Suprapubic skin (tissue), 4 donors: ENCODE results near the gene LMAN1L.

ENCODE experiments used
- EP300 ChIP-seq: sonication (generic); formaldehyde crosslinking; IDR thresholded peaks from one replicate; pipeline ENCODE4 v1.6.1; 2017; ENCODE audit warnings: antibody characterized with exemption
- POLR2A ChIP-seq, 2 donors: fragments of 450-650 bp; IDR thresholded peaks; one replicate each; pipeline ENCODE4 v1.6.1; 2017; ENCODE audit warnings: antibody characterized with exemption in 2 of 2, mild to moderate bottlenecking in 2 of 2, moderate library complexity in 2 of 2
- POLR2AphosphoS5 ChIP-seq, 3 donors: sonication (generic); formaldehyde crosslinking; IDR thresholded peaks; one replicate each; pipeline ENCODE4 v1.6.1; 2017; ENCODE audit warnings: antibody characterized with exemption in 3 of 3
- TF ChIP-seq, protein P1 (sequence below), 2 donors: fragments of 200-600 bp in 1 of 2; fragments of 450-650 bp in 1 of 2; sonication (generic) in 1 of 2; IDR thresholded peaks; one replicate each; pipeline ENCODE4 v1.5.1; 2016 to 2019; ENCODE audit warnings: antibody characterized with exemption in 2 of 2, mild to moderate bottlenecking in 1 of 2, moderate library complexity in 1 of 2

DNA sequence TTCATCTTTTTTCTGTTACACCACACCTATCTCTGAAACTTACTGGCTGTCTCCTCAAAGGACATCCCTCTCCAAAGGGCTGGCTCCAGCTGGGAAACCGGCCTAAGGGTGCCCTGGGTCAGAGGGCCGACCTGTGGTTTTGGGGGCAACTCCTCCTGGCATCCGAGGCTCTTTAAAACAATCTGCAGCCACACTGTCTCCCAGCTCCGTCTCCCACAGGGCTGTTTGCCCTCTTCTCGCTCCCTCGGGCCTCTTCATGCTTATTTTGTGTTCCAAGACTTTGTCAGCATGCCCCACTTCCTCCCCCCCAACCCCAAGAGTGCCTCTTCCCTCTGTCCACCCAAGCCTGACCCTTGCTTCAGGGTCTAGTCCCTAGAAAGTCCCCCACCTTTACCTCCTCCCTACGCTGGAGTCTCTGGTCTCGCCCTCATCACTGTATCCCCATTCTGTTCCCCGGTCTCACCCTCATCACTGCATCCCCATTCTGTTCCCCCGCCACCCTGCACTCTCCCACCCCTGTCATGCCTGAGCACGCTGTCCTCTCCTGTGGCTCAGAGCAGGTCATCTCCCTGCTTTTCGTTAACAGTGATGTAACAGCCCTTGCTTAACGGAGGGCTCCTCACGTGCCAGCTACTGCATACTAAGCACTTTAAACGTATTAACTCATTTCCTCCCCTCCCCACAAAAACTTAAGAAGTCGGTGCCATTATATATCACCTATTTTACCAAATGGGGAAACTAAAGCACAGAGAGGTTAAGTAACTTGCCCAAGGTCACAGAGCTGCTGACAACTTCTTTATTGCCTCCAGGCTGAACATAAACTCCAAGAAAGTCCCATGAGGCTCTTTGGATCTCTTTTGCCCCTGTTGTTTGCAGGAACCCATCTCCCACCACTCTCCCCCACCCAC, 31.9 kb upstream of the LMAN1L start:
- TF ChIP-seq EP300 (no peak), POLR2AphosphoS5 (IDR thresholded peaks at IDR 0.05) (no peak), POLR2A (IDR thresholded peaks at IDR 0.05) (no peak)
- TF ChIP-seq, protein P1, sequence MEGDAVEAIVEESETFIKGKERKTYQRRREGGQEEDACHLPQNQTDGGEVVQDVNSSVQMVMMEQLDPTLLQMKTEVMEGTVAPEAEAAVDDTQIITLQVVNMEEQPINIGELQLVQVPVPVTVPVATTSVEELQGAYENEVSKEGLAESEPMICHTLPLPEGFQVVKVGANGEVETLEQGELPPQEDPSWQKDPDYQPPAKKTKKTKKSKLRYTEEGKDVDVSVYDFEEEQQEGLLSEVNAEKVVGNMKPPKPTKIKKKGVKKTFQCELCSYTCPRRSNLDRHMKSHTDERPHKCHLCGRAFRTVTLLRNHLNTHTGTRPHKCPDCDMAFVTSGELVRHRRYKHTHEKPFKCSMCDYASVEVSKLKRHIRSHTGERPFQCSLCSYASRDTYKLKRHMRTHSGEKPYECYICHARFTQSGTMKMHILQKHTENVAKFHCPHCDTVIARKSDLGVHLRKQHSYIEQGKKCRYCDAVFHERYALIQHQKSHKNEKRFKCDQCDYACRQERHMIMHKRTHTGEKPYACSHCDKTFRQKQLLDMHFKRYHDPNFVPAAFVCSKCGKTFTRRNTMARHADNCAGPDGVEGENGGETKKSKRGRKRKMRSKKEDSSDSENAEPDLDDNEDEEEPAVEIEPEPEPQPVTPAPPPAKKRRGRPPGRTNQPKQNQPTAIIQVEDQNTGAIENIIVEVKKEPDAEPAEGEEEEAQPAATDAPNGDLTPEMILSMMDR (IDR thresholded peaks at IDR 0.05): no peak
